T-cell (primary cell): ENCODE data around the gene ANAPC5. TPM values are rescaled to one million over a fixed set of nuclear protein-coding genes. Genes with fewer than 3 reads are reported as not detected.
"Not testable (repeated sequence)": the region's sequence is repeated elsewhere in the genome, so short reads cannot be mapped to it uniquely, and the experiment has no call there.

Source experiments
- ATAC-seq, 4 experiments: fragments of 200-7000 bp in 3 of 4; fragments of 150-1000 bp in 1 of 4; cut with Tn5 transposase; replicated peaks in 1 of 4; 1 replicate in 3 of 4; 2 replicates in 1 of 4; pipeline ENCODE4 v1.10.0; 2021; ENCODE audit warnings: moderate library complexity in 3 of 4, mild to moderate bottlenecking in 2 of 4, moderate number of reproducible peaks in 1 of 4
- CTCF ChIA-PET, 2 donors: fragments of 300-600 bp; sonication (Branson Sonifier 250); formaldehyde crosslinking; loops; one replicate each; lab custom pipeline; 2022; ENCODE audit warnings: antibody characterized with exemption in 2 of 2; lab: Charles Lee
- POLR2A ChIA-PET, 2 donors: fragments of 300-600 bp; sonication (Branson Sonifier 250); formaldehyde crosslinking; loops; one replicate each; lab custom pipeline; 2022; ENCODE audit warnings: antibody characterized with exemption in 2 of 2; lab: Charles Lee
- DNase-seq, 35 experiments: peaks; one replicate each; pipeline versions ENCODE4 v3.0.0 to v3.0.0-alpha.2; 2013 to 2023
- H3K27ac ChIP-seq: one replicate; pipeline ENCODE4 v1.5.1; 2013; ENCODE audit warnings: low read length
- H3K27me3 ChIP-seq, 2 experiments: replicated peaks in 1 of 2; 1 replicate in 1 of 2; 2 replicates in 1 of 2; pipeline versions ENCODE4 v1.6.1 to v1.7.0; 2013; ENCODE audit warnings: low read length in 1 of 2, mixed read lengths in 1 of 2; ENCODE audit not compliant: control insufficient read depth in 2 of 2, insufficient read depth in 2 of 2; ENCODE audit errors: extremely low read depth in 1 of 2
- H3K36me3 ChIP-seq, 2 donors: 1 replicate in 1 of 2; 2 replicates in 1 of 2; pipeline versions ENCODE4 v1.6.1 to v1.7.0; 2013; ENCODE audit warnings: low read length in 1 of 2; ENCODE audit not compliant: control insufficient read depth in 2 of 2, insufficient read depth in 1 of 2; ENCODE audit errors: extremely low read depth in 1 of 2
- H3K4me1 ChIP-seq, 2 experiments: 1 replicate in 1 of 2; 2 replicates in 1 of 2; pipeline versions ENCODE4 v1.6.1 to v1.7.0; 2013; ENCODE audit warnings: low read length in 2 of 2, mixed read lengths in 1 of 2; ENCODE audit not compliant: insufficient read depth in 2 of 2, control insufficient read depth in 1 of 2; ENCODE audit errors: extremely low read depth in 1 of 2
- H3K4me3 ChIP-seq, 2 donors: 1 replicate in 1 of 2; 2 replicates in 1 of 2; pipeline versions ENCODE4 v1.5.1 to v1.7.0; 2013; ENCODE audit warnings: mild to moderate bottlenecking in 2 of 2, low read length in 1 of 2, moderate library complexity in 1 of 2; ENCODE audit not compliant: control insufficient read depth in 1 of 2; ENCODE audit errors: extremely low read depth in 1 of 2
- H3K9me3 ChIP-seq: 2 replicates; pipeline ENCODE4 v1.7.0; 2013
- H3K27ac Mint-ChIP-seq, 2 donors: one replicate each; pipeline ENCODE4 v1.8.0; 2020 to 2021; ENCODE audit warnings: mild to moderate bottlenecking in 2 of 2, mixed read lengths in 2 of 2
- H3K27me3 Mint-ChIP-seq, 2 donors: one replicate each; pipeline ENCODE4 v1.8.0; 2021 to 2022; ENCODE audit warnings: mixed read lengths in 2 of 2
- H3K36me3 Mint-ChIP-seq: one replicate; pipeline ENCODE4 v1.8.0; 2021; ENCODE audit warnings: mixed read lengths
- H3K4me1 Mint-ChIP-seq, 3 donors: one replicate each; pipeline ENCODE4 v1.8.0; 2020 to 2022; ENCODE audit warnings: mixed read lengths in 3 of 3, mild to moderate bottlenecking in 1 of 3
- H3K4me3 Mint-ChIP-seq, 3 donors: one replicate each; pipeline ENCODE4 v1.8.0; 2020 to 2022; ENCODE audit warnings: mild to moderate bottlenecking in 3 of 3, mixed read lengths in 3 of 3, moderate library complexity in 3 of 3
- H3K9me3 Mint-ChIP-seq, 3 donors: one replicate each; pipeline ENCODE4 v1.8.0; 2020 to 2022; ENCODE audit warnings: mixed read lengths in 3 of 3
- WGBS: methylation state at CpG from one replicate; pipeline ENCODE4 v1.1.5; 2013; ENCODE audit warnings: missing lambda C conversion rate; ENCODE audit not compliant: insufficient coverage; 5-methylcytosine and 5-hydroxymethylcytosine counted together
- total RNA-seq, 35 experiments: library from RNA in 6 of 35; stranded (reverse) in 6 of 35; fragments of 120-200 nt in 1 of 35; gene quantifications; one replicate each; pipeline versions ENCODE4 v1.2.1 to v1.2.4 and lab custom pipeline; 2013 to 2026

Gene ANAPC5
- total RNA-seq, 5 donors from 2014 or later (not counting 1 experiment from before 2014, with no cell fraction given): 121 to 134 (median 126) TPM

- H3K4me3 ChIP-seq, H3K27ac Mint-ChIP-seq, H3K9me3 Mint-ChIP-seq, H3K4me1 Mint-ChIP-seq, H3K4me1 ChIP-seq, H3K4me3 Mint-ChIP-seq, H3K27me3 ChIP-seq, H3K36me3 ChIP-seq, CTCF ChIA-PET, POLR2A ChIA-PET, H3K9me3 ChIP-seq, DNase-seq, H3K27me3 Mint-ChIP-seq, ATAC-seq, H3K27ac ChIP-seq: not testable (repeated sequence)
- H3K36me3 Mint-ChIP-seq: peaks cover 11% of the 10 kb centered on the region
- WGBS: 100% methylated on average over 10 of the region's 11 CpGs
Measured at GRCh38 chr12:121282910-121283309, 69.3 kb downstream of the ANAPC5 start.

- H3K4me3 ChIP-seq: no peak overlapping the region
- no peaks in the 10 kb centered on the region for H3K27me3 Mint-ChIP-seq
- DNase-seq: no peak
- H3K4me1 Mint-ChIP-seq: no peaks in the 10 kb centered on the region
- H3K36me3 Mint-ChIP-seq: peaks cover 14% of the 10 kb centered on the region
- ATAC-seq: no peak
- no peaks in the 10 kb centered on the region for H3K27me3 ChIP-seq
- no peaks in the 10 kb centered on the region for H3K4me1 ChIP-seq
- H3K9me3 ChIP-seq: no peaks in the 10 kb centered on the region
- H3K9me3 Mint-ChIP-seq: no peaks in the 10 kb centered on the region
- H3K27ac Mint-ChIP-seq: no peak overlapping the region
- H3K27ac ChIP-seq: no peak overlapping the region
- peaks cover 2 to 9% of the 10 kb centered on the region in 2 donors for H3K36me3 ChIP-seq
- CTCF ChIA-PET: no interaction called here
- H3K4me3 Mint-ChIP-seq: no peak overlapping the region
- POLR2A ChIA-PET: no interaction called here
- WGBS: 96% methylated on average over 9 of the region's 10 CpGs
Measured at GRCh38 chr12:121282072-121282742, 70.0 kb downstream of the ANAPC5 start.

- H3K27ac ChIP-seq, H3K4me1 ChIP-seq, H3K4me1 Mint-ChIP-seq, H3K27me3 Mint-ChIP-seq, H3K27ac Mint-ChIP-seq, POLR2A ChIA-PET, H3K4me3 Mint-ChIP-seq, DNase-seq, ATAC-seq, H3K9me3 ChIP-seq, H3K9me3 Mint-ChIP-seq, H3K36me3 ChIP-seq, H3K4me3 ChIP-seq, CTCF ChIA-PET, H3K27me3 ChIP-seq: not testable (repeated sequence)
- peaks cover 16% of the 10 kb centered on the region for H3K36me3 Mint-ChIP-seq
- WGBS: 98% methylated on average over 13 of the region's 14 CpGs
Measured at GRCh38 chr12:121281116-121281515, 71.1 kb downstream of the ANAPC5 start.

GRCh38 chr12:121280531-121280930, 71.7 kb downstream of the ANAPC5 start:
- H3K27me3 ChIP-seq, H3K36me3 ChIP-seq, H3K4me3 ChIP-seq, H3K9me3 Mint-ChIP-seq, H3K4me1 ChIP-seq, H3K27me3 Mint-ChIP-seq, H3K4me3 Mint-ChIP-seq, ATAC-seq, CTCF ChIA-PET, DNase-seq, H3K27ac ChIP-seq, POLR2A ChIA-PET, H3K9me3 ChIP-seq, H3K4me1 Mint-ChIP-seq, H3K27ac Mint-ChIP-seq: not testable (repeated sequence)
- H3K36me3 Mint-ChIP-seq: peaks cover 16% of the 10 kb centered on the region
- WGBS: no CpG with 5 or more reads among the region's 11 CpGs

- no peak overlapping the region for H3K27ac ChIP-seq
- H3K36me3 ChIP-seq: peaks cover 2 to 9% of the 10 kb centered on the region in 2 donors
- Mint-ChIP-seq H3K4me1 (no peaks in the 10 kb centered on the region), H3K27ac (no peak overlapping the region), H3K36me3 (peaks cover 19% of the 10 kb centered on the region), H3K27me3 (no peaks in the 10 kb centered on the region), H3K9me3 (no peaks in the 10 kb centered on the region), H3K4me3 (no peak overlapping the region)
- WGBS: 88% methylated on average over 10 of the region's 10 CpGs
- no peak overlapping the region for H3K4me3 ChIP-seq
- CTCF ChIA-PET: no interaction called here
- POLR2A ChIA-PET: no interaction called here
- no peak for DNase-seq
- no peaks in the 10 kb centered on the region for H3K4me1 ChIP-seq
- ATAC-seq: no peak
- no peaks in the 10 kb centered on the region for H3K27me3 ChIP-seq
- no peaks in the 10 kb centered on the region for H3K9me3 ChIP-seq
Measured at GRCh38 chr12:121279507-121279915, 72.7 kb downstream of the ANAPC5 start.

- H3K4me1 Mint-ChIP-seq: no peaks in the 10 kb centered on the region
- Histone ChIP-seq H3K36me3 (peaks cover 2 to 8% of the 10 kb centered on the region in 2 donors), H3K27ac (no peak overlapping the region), H3K9me3 (no peaks in the 10 kb centered on the region), H3K4me3 (no peak overlapping the region), H3K27me3 (no peaks in the 10 kb centered on the region), H3K4me1 (no peaks in the 10 kb centered on the region)
- H3K27ac Mint-ChIP-seq: no peak overlapping the region
- WGBS: 89% methylated on average over 5 of the region's 13 CpGs
- ChIA-PET POLR2A (no interaction called here), CTCF (no interaction called here)
- peaks cover 19% of the 10 kb centered on the region for H3K36me3 Mint-ChIP-seq
- no peak overlapping the region for H3K4me3 Mint-ChIP-seq
- ATAC-seq: no peak
- DNase-seq: no peak
- H3K9me3 Mint-ChIP-seq: no peaks in the 10 kb centered on the region
- no peaks in the 10 kb centered on the region for H3K27me3 Mint-ChIP-seq
Measured at GRCh38 chr12:121279071-121279375, 73.2 kb downstream of the ANAPC5 start.
